ENCODE results near the gene FHAD1.
"Not testable (repeated sequence)": the region's sequence is repeated elsewhere in the genome, so short reads cannot be mapped to it uniquely, and the experiment has no call there.

FHAD1 gene

GRCh38 chr1:15425521-15425920 lies 178.5 kb downstream of the FHAD1 start:
- DNase-seq: no peak

GRCh38 chr1:15425958-15426357 lies 178.9 kb downstream of the FHAD1 start:
- DNase-seq: no peak

GRCh38 chr1:15426492-15427279 lies 179.7 kb downstream of the FHAD1 start:
- DNase-seq: no peak

GRCh38 chr1:15427280-15427666 lies 180.2 kb downstream of the FHAD1 start:
- no peak for DNase-seq

- DNase-seq: not testable (repeated sequence)
Observed at GRCh38 chr1:15428252-15428651, 181.2 kb downstream of the FHAD1 start.

GRCh38 chr1:15428815-15429435 lies 181.9 kb downstream of the FHAD1 start:
- DNase-seq: no peak

GRCh38 chr1:15429701-15430149 lies 182.7 kb downstream of the FHAD1 start:
- DNase-seq: no peak

- no peak for DNase-seq
Observed at GRCh38 chr1:15430787-15431570, 184.0 kb downstream of the FHAD1 start.

- DNase-seq: no peak
Observed at GRCh38 chr1:15431571-15431948, 184.5 kb downstream of the FHAD1 start.

- DNase-seq: no peak
Observed at GRCh38 chr1:15432324-15432723, 185.3 kb downstream of the FHAD1 start.

- DNase-seq: no peak
Observed at GRCh38 chr1:15433471-15433870, 186.4 kb downstream of the FHAD1 start.

GRCh38 chr1:15434739-15435138 lies 187.7 kb downstream of the FHAD1 start:
- DNase-seq: not testable (repeated sequence)

GRCh38 chr1:15435239-15436077 lies 188.4 kb downstream of the FHAD1 start:
- no peak for DNase-seq

GRCh38 chr1:15436881-15437442 lies 189.9 kb downstream of the FHAD1 start:
- no peak for DNase-seq

GRCh38 chr1:15439325-15439724 lies 192.3 kb downstream of the FHAD1 start:
- DNase-seq: no peak

- no peak for DNase-seq
Observed at GRCh38 chr1:15440357-15440756, 193.3 kb downstream of the FHAD1 start.

- no peak for DNase-seq
Observed at GRCh38 chr1:15441247-15441646, 194.2 kb downstream of the FHAD1 start.

- no peak for DNase-seq
Observed at GRCh38 chr1:15442119-15442518, 195.1 kb downstream of the FHAD1 start.

GRCh38 chr1:15442759-15443158 lies 195.7 kb downstream of the FHAD1 start:
- DNase-seq: no peak

GRCh38 chr1:15443281-15443680 lies 196.3 kb downstream of the FHAD1 start:
- no peak for DNase-seq

GRCh38 chr1:15444468-15445389 lies 197.7 kb downstream of the FHAD1 start:
- DNase-seq: no peak

Measured in 8988T (cell line).